NCI-H82 treated with DMSO at 0.1 percent for 48 hours (cell line): ENCODE results near the gene ELF4.
"Not testable (repeated sequence)": the region's sequence is repeated elsewhere in the genome, so short reads cannot be mapped to it uniquely, and the experiment has no call there.

Experiments used
- DNase-seq: peaks from one replicate; lab custom pipeline; 2025; ENCODE audit not compliant: unreplicated experiment; lab: John Stamatoyannopoulos, UW

Gene ELF4

DNA sequence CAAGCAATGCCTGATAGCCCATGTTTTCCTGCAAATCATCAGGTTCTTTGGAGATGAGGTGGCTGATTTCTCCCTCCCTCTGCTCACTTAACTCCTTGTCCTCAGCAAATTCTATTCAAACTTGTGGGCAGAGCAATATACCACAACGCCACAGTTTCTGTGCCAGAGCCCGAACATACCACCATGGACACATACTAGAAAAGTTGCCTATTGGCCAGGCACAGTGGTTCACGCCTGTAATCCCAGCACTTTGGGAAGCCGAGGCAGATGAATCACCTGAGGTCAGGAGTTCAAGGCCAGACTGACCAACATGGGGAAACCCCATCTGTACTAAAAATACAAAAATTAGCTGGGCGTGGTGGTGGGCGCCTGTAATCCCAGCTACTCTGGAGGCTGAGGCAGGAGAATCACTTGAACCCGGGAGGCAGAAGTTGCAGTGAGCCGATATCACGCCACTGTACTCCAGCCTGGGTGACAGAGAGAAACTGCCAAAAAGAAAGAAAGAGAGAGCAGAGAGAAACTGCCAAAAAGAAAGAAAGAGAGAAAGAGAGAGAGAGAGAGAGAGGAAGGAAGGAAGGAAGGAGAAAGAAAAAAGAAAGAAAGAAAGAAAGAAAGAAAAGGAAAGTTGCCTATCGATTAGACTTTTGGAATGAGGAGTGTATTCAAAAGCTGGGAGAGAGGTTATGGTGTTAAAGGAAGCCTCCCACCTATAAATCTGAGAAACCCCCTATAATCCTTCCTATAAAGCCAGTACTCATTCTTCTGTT is 5.0 kb upstream of the ELF4 start:
- DNase-seq: not testable (repeated sequence)

DNA sequence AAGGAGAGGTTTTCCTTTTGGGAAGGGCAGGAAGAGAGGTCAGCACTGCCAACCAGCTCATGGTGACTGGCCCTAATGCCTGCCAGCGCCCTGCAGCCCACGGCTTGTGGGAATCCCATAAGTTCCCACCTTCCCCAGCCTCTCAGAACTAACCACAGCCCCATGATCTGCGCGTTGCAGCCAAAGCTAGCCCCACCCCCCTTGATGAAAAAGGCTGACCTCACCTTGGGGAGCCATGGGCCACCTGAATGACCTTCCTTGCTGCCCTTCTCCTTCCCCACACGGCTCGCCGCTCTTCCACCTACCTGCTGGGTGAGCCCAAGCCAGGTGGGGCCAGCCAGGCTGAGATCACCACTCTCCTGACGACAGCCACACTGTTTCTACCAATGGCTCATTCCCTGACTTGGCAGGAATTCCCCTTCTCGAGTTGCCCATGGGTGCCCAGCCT is 3.9 kb upstream of the ELF4 start:
- DNase-seq: no peak

DNA sequence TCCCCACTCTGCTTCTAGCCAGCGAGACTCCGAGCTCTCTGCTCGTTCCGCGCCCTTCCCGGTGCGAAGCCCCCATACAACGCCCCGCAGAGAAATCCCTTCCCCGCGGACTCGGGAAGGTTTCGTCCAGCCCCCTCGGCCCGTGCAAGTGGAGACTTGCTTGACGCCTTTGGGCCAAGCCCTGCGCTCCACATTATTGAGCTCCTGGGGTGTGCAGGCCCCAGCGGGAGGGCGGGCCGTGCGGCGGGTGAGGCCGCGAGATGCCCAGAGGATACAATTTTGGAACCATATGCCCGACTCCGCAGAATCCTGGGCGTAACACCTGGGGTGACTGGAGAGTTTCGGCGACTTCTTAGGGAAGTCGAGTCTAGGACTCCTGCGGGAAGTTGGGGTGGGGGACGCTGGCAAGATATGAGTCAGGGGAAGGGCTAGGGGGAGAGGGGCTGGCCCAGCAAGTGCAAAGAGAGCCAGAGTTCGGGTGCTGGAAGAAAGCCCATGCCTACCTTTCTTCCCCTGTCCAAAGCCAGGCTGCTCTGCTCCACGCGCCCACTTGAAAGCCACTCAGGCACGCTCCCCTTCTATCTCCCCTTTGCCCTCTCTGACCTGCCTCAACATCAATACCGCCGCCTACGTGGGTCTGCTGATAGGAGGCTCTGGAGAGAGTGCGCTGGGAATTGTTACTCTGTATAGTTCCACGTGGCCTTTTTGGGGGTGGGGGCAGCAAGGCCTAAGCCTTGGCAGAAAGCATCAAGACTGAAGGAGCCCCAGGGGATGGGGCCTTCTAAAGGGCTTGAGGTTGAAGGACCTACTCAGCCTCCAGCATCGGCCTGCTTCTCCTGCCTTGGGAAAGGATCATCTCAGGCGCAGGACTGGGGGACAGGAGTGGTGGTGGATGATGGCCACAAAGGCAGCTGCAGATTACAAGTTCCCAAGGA is 1.2 kb upstream of the ELF4 start:
- DNase-seq: no peak

DNA sequence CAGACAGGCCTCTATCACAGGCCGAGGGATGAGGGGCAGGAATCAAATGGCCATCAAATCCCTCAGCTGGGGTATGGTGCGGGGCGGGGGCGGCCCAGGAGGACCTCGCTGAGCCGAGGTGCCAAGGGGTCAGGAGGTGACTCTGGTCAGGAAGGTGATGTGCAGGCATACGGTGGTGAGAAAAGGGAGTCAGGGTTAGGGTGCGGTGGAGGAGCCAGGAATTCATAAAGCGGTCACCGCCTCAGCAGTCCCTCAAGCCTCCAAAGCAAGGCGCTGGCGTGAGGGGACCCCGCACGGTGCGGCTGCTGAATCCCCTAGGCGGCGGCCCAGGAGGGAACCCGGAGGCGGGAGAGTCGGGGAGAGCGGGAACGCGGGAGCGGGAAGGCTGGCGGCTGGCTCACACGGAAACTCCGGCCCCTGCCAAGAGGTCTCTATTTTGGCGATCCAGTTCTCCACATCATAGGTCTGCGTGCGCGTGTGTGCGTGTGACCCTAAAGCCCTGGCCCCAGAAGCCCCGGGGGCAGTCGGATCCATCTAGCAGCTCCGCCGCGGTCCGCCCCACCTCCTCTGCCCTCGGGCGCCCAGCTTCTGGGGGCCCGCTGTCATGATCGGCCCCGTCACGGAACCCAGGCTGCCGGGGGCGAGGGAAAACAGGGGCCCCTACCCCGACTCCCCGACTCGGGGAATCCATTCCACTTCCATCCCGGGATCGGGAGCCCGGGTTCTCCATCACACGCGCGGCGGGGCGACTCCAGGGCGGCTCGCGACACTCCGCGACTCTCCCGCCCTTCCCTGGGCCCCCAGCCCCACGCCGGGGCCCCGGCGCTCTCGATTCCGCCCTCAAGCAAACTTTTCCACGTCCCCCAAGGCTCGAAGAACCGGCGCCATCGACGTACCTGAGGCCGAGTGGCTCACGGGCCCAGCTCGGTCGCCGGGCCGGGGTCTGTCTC is 593 bp downstream of the ELF4 start:
- DNase-seq: no peak

DNA sequence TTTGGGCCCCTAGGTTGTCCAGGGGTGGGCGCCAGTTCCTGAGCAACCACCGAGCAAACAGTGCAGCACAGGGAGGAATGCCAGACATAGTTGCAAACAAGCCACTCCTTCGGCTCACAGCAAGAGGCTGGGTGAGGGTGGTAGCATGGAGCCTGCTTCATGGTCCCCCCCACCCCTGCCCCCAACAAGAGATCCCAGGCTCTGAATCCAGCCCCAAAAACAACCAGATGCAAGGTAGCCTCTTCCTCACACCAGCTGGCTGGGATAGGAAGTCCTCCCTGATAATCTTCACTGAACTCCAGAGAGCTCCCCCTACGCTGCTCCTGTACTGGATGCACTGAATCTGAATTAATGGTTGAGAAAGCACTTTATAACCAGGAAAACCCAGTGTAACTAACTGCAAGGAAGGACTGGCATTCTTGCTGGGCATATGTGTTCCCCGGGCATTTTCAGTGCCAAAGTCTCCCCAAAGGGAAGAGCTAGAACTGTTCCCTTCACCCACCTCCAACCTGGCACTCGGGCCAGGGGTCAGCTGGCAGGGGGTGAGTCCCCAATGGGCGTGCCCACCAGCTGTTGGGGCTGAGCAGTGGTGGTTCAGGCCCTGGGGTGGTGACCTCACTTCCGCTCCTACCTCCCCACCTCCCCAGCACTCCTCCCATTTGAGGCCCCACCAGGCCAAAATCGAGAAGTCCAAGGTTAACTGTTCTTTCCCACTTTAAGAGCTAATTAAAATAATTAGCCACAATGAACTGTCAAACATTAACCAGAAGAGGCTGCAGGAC is 1.5 kb downstream of the ELF4 start:
- DNase-seq: no peak

DNA sequence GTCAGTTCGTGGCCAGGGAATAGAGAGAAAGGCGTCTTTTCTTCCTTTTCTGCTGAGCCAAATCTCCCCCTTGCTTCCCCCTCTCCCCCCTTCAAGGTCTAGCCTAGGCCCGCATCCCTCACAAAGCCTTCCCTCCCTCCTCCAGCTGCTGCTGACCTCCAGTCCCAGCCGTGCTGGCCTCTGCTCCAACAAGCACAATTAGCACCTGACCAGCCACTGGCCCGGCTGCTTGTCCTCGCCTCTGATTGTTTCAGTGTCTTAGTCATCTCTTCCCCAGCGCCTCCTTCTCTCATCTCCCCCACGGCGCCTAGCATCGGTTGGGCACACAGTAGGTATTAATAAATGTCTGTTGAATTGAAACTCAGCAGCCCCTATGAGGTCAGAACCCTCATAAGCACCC is 4.2 kb downstream of the ELF4 start:
- no peak for DNase-seq

DNA sequence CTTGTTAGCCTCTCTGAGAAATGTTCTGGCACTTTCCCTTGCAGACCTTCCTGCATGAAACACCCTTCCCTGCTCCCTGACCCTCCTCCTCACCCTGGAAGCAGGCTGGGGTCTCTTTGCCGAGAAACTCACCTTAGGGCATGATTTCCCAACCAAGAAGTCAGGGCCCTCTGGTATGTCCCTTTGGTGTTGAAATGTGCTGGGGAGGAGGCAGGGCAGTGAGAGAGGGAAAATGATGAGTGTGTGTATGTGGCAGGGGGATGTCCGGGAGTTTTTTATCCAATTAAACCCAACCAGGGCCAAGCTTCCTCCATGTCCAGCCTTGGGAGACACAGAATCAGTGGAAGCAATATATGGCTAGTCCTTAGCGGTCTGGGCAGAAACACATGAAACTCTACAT is 5.1 kb downstream of the ELF4 start:
- DNase-seq: no peak

DNA sequence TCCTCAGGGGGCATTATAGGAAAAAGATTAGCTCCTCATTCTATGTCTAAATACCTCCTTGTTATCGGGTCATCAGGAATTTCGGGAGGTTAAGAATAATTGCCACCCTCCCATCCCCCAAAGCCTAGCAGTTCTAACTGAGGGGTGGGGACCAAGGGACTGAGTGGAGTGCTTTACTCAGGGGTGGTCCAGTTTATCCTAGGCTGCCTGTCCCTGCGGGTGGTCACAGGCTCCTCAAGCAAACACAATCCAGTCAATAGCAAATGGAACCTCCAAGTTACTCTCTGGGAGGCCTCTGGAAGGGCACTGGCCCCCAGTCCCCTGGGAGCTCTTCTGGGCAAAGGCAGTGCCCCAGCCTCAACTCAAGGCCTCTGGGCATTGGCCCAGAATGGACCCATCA is 6.7 kb downstream of the ELF4 start:
- DNase-seq: no peak

DNA sequence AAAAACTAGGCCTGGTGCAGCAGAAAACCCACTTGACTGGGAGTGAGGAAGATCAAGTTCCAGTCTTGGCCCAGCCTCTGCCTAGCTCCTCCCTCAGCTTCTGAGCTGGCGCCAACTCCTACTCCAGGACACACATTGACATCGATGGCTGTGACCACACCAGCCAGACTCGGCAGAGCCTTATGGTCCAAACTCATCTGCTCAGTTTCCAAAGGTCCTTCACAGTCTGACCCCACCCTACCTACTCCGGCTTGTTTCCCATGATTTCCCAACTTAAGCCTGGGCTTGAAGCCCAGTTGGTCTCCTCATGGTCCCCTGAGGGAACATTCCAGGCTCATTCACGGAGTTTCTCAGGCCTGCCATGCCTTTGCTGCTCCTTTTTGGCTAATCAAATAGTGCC is 10.1 kb downstream of the ELF4 start:
- no peak for DNase-seq

DNA sequence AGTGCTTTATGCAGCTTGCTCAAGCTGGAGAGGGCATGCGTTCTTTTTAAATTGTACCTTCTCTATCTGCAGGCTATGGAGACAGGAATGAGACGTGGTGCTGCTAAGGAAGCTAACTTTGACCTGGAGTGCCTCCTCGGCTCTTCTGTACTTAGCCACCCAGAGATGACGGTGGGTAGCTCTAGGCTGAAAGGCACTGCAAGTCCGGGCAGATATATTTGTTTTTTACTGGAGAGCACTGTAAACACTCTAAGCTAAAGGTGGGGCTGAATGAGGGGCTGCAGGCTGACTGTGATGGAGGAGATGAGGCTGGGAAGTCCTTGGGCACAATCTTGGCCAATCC is 12.1 kb downstream of the ELF4 start:
- no peak for DNase-seq

DNA sequence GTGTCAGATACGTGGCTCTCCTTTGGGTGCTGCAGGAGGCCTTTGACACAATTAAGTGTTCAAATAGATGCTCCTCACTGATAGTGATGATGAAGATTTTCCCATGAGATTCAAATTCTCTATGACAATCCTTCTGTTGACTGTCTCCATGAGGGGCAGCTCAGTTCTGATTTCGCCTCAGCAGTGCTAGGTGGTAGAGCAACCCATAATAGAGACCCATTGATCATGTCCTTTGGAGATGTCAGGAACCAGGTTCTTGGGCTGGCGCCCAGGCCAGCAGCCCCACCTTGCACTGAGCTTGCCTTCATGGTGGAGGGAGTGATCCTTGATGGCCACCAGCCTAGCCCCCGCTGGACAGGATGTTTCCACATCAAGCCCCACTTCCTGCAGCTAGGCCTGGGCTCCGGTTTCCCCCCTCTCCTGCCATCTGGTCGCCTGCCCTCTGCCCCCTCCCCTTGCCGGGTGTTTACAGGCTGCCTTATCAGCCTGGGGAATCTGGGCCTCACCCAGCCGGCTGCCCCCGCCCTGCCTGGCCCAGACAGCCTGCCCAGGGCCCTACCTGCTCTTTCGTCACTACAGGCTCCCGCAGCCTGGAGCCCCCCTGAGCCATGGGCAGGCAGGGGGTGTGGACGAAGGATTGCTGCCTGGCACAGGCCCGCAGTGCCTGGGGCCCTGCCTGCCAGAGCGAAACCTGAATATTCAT is 12.6 kb downstream of the ELF4 start:
- peak; percentile 45 for DNase-seq

DNA sequence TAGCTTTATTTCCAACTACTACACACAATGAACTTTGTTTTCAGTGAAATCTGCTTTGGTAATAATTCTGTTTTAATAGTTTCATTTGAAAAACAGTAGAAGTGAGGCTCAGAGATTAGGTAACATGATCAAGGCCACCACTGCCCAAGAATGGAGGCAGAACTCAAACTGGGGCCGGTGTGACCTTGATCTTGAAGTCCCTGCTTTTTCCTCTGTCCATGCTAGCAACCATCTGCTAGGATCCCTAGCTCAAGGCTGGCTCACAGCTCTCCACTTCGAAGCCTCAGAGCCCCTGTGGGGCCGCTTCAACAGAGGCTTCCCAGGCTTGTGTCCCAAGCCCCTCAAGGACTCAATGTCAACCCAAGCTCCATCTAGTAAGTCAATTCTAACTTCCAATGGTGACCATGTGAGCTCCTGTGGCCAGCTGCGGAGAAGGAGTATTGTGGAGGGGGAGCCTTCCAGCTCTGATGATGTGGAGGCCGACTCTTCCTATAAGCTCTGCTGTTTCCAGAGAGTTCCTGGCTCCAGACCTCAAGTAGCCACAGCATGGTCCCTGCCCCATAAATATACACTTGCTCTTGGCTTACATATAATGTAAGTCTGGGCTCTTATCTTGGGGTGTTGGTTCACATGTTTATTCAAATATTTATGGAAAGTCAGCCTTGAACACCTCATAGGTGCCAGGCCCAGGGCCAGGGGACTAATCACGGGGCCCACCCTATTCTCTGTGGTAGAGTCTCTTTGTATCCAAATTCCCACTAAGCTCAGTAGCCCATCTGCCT is 14.9 kb downstream of the ELF4 start:
- DNase-seq: no peak

DNA sequence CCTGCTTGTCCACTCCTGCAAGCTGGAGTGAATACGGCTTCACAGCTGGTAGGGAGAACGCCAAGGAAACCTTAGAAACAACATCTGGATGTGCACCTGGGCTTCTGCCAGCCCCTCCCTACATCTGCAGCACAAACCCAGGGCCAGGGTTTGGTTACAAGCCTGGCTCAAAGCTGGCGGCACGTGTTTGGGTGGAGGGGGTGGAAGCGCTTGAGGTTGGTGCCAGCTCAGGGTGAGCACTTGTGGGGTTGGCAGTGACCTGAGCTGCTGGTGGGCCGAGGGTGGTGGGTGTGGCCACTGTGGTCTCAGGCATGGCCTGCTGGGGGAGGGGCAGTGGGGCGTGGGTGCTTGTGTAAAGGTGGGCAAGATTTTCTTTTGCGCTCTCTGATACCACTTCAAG is 15.6 kb downstream of the ELF4 start:
- DNase-seq: no peak

DNA sequence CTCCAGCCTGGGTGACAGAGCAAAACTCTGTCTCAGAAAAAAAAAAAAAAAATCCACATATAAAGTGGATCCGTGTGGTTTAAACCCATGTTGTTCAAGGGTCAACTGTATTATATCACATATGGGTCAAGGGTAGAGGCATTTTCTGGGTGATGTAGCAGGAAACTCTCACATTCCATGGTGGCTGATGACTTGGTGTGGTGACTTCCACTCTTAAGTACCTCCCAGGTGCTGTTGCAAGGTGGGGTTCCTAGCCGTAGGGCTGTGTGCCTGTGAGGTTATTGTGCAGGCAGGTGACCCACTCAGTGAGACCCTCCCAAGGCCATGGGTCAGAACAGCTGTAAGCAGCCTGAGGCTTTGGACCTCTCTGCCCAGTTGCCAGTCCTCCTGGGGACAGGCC is 17.0 kb downstream of the ELF4 start:
- DNase-seq: no peak

DNA sequence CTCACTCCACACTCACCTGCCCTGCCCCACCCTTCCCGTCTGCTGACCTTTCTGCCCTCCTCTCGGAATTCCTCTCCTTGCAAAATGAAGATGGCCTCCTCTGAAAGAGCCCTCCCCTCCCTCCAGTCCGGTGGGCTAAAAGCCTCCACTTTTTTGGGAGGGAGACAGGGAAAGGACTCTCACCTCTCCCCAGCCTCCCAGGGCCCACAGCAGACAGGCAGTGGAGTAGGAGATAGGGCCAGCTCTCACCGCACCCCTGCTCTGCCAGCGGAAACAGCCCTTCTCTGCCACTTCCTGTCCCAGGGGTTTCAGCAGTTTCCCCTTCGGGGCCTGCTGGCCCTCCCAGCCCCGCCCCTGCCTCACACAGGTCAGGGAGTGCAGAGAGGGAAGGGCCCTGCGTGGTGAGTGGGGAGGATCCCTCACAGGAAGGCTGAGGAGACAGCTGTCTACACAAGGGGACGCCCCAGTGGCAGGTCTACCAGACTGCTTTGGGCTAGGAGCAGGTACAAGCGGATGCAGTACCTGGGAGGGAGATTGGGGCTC is 18.2 kb downstream of the ELF4 start:
- DNase-seq: no peak

DNA sequence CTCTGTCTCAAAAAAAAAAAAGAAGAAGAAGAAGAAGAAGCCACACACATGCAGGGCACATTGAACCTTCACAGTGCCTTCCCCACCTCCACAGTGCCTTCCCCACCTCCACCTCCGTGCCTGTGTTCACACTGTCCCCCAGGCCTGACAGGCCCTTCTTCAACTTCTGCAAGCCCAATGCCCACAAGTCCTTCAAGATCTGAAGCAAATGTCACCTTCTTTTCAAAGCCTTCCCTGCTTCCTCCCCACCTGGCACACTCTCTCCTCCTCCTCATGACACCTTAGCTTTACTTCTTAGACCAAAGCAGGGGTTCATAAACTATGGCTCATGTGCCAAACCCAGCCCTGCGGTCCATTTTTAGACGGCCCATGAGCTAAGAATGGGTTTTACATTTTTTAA is 19.9 kb downstream of the ELF4 start:
- no peak for DNase-seq

DNA sequence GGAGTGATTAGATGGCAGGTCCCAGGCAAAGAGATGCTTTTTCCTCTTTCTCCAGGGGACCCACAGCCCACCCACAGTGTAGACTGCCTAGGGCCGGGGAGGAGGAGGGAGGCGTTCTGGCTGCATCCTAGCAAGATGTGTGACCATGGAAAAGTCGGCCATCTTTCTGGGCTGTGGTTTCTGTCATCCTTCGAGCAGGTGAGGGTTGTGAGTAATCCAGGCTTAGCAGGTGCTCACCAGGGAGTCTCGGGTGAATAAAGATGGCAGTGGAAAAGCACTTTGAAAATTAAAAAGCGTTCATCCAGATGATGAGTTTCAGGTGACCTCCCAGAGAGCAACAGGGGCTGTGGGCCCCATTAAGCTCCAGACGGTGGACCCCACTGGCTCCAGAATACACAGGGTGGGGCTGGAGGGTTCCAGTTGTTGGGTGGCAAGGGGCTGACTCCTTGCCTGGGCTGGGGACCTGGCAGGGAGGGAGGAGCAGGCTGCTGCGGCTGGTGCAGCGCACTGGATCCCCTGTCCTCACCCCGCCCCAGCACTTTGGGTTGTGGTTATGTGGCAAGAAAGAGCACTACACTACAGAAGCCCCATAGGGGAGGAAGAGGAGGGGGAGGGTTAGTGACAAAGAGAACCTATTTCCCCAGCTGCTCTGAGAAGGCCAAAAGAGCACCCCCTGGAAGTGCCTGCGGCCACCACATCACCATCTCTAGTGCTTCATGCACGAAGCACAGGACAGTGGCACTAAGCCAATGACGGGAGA is 23.7 kb downstream of the ELF4 start:
- DNase-seq: no peak
